HS-5 (cell line): ENCODE results near the gene FKBP15.
"Not testable (repeated sequence)": the region's sequence is repeated elsewhere in the genome, so short reads cannot be mapped to it uniquely, and the experiment has no call there.

Source experiments
- DNase-seq: peaks from one replicate; pipeline ENCODE4 v3.0.0-alpha.2; 2012; ENCODE audit warnings: low read depth

The FKBP15 gene

DNA sequence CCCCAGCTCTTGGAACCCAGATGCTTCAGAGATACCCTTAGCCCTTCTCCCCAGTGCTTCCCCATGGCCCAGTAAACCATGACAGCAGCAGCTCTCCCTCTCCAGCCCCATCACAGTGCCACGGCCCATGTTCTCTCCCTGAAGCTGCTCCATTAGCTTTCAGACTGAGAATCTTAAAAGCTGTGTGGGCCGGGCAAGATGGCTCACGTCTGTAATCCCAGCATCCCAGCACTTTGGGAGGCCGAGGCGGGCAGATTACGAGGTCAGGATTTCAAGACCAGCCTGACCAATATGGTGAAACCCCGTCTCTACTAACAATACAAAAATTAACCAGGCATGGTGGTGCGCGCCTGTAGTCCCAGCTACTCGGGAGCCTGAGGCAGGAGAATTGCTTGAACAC, 71.5 kb downstream of the FKBP15 start:
- DNase-seq = not testable (repeated sequence)

DNA sequence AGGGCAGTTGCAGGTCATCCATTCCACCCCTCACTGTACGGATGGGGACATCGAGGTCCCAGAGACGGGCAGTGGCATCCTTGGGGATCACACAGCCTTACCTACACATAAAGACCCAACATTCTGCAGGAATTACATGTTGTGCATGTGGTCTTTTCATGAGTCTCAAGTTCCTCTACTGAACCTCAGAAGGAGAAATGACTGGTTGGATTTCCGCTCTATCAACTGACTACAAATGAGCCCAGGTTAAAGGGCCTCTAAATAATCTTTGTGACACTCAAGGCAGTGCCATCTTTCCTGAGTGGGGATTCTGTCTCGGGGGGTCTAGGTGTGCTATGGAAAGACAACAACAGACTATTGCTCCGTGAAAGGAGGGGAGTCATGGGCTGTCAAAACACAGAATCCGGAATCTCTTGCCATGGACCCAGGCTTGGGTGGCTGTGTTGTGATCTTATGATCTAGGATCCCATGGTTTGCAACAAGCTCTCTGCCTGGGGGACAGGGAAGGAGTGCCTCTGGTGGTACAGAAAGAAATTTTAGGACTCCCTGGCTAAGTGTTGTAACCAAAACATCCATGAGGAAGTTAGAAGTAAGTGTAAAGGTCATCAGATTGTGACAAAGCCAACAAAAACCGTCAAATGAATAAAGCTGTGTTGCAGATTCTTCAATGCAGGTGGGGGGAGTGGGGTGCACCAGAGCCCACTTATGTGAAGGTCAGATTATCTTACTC, 72.1 kb downstream of the FKBP15 start:
- DNase-seq = no peak

DNA sequence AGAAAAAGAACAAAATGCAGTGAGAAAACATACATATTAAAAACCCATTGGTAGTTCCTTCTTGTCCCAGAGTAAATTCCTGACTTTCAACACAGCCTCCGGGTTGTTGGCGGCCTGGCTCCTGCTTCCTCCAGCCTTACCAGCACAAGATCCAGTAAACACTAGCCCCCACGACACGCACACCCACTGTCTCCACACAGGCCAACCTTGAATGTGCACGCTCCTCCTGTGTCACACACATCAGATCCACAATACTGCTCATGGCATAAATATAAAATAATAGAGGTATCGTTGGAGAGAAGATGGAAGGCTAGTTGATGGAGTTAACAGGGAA, 72.7 kb downstream of the FKBP15 start:
- DNase-seq = no peak

DNA sequence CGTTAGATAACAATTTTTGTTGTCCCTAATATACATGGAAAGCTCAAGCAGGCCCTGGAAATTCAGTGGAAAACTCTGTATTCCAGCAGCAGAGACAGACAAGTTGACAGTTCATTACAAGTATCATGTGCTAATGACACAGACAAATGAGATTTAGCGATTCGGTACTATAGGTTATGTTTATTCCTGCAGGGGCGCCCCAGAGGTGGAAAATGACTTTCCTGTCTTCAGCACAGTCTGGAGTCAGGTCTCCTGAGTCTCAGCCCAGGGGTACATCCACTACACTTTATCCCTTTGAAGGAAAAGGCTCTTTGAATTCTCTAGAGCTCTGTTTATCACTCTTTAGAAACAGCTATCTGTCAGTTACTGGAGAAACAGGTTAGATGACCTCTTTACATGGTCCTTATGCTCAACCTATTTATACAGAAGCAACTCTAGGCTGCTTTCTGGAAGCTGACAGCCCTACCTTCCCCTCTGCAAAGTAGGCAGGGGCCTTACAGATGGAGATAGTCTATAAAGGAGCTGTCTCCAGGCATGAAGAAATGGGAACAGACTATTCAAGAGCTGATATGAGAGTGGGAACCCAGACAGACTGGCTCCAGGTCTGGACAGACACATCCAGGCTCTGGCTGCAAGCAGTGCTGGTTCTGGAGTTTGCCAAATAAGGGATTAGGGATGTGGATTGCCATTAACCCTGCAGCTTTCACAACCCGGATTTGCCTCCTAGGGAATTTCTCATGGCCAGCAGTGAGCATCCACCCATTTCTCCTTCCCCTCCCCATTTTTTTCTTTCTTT, 77.4 kb downstream of the FKBP15 start:
- no peak for DNase-seq

DNA sequence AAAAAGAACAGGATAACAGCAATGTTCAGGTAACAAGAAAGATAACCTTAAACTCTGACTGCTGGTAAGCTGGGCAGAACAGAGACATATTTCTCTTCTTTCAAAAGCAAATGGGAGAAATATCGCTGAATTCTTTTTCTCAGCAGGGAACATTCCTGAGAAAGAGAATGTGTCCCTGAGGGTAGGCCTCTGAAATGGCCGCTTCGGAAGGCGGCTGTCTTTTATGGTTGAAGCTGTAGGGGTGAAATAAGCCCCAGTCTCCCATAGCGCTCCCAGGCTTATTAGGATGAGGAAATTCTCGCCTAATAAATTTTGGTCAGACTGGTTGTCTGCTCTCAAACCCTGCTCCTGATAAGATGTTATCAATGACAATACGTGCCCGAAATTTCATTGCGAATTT, 80.2 kb downstream of the FKBP15 start:
- DNase-seq = not testable (repeated sequence)

DNA sequence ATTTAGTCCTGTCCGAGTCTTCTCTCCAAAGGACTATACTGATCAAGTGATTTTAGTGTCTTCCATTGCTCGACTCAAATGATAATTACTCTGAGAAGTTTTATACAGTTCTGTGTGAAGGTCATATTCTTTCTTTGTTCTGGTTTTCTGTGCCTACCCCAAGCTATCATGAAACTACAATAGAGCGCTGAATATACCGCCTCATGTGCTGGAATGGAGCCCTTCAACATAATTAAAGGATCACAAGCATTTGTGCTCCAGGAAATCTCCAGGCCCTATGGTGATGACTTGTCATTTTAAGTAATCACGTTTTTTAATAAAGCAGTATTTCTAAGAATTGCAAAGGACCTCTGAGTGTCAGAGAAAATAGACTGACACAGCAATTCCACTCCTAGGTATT, 81.1 kb downstream of the FKBP15 start:
- no peak for DNase-seq

DNA sequence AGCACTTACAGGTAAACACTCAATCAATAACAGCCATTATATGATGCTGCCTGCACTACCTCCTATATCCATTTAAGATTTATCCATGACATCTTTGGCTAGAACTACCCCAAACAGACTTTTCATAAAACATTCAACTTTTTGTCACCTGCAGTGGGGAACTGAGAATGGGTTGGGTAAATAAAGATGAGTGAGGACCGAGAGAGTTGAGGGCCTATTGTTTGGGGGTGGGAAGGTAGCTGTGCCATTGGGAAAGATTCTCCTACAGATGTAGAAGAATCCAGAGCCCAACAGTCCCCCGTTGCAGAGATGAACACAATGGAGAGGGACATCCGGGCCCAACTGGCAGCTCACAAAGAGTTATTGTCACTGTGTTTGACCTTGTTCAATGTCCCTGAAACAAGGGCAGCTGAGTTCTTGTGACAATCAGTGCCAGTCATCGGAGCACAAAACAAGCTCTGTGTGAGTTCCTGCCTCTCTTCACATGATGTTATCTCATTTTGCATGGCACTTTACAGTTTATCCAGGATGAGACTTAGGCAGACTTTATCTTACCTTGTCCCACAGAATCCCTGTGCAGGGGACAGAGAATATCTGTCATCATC, 81.8 kb downstream of the FKBP15 start:
- no peak for DNase-seq

DNA sequence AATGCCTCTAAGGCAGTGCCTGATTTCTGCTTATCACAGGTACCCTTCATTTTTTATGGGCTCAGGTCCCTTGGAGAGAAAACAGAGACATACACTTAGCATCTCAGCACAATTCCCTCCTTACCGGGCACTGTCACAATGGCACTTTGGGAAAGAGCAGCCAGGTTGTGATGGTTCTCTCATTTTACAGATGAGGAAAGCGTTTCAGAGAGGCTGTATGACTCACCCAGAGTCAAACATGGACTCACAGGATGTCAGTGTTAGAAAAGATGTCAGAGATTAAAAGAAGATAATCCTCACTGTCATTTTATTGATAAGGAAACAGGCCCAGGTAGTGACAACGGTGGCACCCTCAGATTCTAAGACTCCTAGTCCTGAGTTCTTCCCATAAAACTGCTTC, 82.3 kb downstream of the FKBP15 start:
- no peak for DNase-seq

DNA sequence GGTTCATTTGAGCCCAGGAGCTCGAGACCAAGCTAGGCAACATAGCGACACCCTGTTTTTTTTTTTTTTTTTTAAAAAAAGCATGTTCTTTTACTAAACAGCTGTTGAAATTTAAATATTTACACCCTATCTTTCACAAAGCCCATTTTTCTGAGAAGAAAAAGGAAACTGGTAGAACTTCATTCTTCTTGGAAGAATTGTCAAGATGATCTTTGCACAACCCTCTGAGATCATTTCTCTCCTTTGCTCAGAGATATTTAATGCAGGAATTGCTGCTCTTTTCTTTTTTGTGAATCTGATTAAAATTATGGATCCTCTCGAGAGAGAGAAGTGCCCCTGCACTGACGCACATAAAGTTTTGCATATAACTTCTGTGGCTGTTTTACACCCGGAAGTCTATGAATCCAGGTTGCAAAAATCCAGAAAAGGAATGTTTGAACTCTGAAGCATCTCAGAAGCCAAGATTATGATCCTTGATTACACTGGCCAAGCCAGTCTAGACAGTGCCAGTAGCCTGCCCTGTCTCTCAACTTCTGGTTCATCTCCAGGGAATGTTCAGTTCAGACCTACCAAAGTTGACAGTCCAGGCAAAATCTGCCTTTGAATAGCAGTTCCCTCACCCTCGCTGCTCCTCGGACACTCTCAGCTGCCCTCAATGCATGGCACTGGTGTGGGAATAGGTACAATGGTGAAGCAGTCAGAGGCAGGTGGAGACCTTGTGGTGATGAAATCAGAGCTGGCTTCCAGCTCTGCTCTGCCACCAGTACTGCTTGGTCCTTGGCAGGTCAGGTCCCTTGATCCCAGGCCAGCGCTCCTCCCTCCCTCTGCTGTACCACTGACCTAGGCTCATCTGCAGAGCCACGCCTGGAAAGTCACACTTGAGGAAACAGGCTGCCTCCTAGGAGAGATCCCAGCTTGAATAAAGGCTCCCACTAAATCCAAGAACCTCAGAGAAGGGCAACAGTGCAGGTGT, 83.6 kb downstream of the FKBP15 start:
- DNase-seq = no peak

DNA sequence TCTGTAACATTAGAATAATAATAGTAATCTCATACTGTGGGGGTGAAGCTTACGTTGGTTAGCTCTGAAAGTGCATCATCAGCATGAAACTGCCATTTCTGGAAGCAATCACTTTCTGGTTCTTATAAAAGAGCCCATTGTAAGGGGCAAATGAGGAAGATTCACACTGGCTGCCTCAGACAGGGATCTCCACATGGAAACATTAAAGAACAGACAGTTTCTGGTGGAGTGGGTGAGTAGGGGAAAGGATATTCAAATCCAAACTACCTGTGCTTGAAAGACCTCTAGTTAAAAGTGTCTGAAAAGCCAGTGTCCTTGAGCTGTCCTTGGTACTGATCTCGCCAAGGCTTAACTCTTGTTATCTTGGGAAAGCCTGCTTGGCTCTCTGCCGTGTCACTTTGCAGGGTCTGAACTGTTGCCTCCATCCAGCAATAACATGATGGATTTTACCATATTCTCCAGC, 89.4 kb downstream of the FKBP15 start:
- no peak for DNase-seq

DNA sequence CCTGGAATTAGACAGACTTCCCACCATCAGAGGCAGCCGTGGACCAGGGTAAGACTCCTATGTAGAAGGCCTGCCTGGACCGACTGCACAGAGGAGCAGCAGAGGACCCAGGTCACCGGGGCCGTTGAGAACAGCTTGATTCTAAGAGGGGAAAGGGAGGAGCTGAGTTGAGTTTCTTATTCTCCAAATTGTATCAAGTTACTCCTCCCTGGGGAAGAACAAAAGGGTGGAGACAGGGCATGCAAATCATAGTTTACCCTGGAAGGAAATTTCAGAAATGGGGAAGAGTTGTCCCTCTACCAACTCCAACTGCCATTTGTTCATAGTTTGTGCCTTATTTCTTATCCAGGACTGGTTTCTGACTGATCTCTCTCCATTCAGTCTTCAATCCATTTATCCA, 91.2 kb downstream of the FKBP15 start:
- DNase-seq = no peak

DNA sequence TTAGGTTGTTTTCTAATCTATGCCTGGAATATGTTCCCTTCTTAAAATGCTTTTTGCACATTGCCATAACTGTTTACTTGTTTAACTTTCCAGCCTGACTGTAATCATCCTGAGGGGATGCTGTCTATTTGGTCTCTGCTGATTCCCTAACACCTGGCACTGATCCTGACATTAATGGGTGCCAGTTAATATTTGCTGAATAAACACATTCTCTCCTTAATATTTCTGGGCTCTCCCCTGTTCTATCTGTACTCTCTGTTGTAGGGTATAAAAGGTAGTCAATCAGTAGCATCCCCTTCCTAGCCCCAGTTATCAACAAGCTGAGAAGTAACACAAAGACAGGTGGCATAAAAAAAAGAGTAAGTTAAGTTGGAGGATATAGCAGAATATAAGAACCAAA, 91.6 kb downstream of the FKBP15 start:
- no peak for DNase-seq

DNA sequence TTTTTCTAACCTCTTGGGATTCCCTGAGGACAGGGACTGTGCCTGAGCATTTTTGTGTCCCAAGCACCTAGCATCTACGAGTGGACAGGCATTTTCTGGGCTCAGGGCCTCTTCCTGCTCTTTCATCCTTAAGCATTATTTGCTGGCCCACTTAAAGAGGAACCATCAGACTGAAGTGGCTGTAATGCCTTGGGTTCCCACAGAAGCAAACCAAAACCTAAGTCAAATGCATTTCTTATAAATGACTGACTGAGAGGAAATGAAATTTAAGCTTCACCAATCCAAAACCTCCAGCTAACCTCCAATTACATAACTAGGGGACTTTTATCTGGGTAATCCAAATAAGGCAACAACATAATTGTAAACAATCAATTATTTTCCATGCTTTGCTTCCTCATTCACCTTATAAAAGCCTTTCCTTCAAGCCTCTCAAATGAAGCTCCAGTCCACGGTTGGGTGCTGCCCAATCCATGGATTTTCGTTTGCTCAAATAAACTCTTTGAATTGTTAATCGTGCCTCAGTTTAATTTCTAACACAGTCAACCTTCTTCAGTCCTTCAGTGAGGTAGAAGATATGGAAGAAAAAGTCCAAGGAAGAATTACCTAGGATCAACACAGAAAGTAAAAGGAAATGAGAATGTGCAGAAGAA, 95.6 kb downstream of the FKBP15 start:
- no peak for DNase-seq

DNA sequence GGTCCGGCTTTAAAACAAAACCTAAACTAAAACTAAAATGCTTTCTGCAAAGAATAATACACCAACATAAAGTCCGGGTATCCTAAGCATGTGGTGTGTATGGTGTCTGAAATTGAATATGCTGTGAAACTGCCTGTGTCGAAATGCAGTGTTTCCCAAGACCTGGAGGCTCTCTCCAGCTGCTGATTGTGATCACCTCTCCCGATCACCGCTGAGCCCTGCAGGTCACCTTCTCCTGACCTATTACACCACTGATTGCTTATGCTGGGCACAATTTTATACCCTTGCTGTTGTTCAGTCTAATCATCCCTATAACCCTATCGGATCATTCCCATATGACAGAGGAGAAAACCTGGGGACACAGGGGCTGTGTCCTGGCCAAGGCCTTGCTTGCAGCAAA, 102.2 kb downstream of the FKBP15 start:
- DNase-seq = not testable (repeated sequence)
